HG03097 (cell line): ENCODE results near the gene SCFD2.

Experiments
- ATAC-seq: cut with Tn5 transposase; IDR thresholded peaks from one replicate; pipeline ENCODE4 v1.9.1; 2021; ENCODE audit not compliant: unreplicated experiment, low FRiP score

SCFD2 gene

DNA sequence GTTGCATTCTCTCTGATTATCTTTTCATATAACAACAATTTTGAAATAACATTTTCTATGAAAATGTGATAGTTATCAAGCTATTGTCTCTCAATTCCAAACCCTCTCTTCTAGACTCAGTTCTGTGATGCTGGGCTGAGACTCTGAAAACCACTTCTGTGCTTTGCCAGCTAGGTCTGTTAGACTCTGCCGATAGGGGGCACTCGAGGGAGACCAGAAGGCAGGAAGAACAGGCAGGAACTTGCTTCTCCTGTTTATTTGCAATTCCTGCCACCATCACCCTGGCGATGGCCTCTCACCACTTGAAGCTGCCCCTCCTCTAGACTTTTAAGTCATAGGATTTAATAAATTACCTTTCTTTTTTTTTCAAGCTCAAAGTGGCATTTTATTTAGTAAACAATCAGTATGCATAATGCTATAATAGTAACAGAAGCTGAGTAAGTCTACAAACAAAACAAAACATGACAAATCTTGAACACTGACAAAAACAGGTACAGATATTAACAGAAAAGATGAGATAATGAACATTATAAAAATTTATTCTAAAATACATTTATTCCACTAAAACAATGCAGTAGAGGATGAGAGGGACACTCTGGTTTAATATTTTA is 454.1 kb downstream of the SCFD2 start:
- ATAC-seq = no peak

DNA sequence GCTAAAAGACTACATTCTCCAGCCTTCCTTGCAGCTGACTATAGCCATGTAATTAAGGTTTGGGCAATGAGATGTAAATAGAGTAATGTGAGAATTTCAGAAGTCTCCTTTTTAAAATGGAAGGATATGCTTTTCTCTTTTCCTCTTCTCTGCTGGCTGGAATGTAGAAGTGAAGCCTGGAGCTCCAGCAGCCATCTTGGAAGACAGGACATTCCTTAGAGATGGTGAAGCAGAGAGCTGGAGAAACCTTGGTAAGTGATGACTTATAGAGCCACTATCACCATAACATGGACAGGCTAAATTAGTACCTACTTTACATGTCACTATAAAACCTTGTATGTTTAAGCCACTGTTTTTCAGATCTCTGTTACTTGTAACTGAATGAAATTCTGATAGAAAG is 455.7 kb downstream of the SCFD2 start:
- no peak for ATAC-seq

- no peak for ATAC-seq
These were observed 458.4 kb downstream of the SCFD2 start for GRCh38 chr4:52907510-52907909.

- ATAC-seq = no peak
These were observed 461.4 kb downstream of the SCFD2 start for GRCh38 chr4:52904421-52904820.

- no peak for ATAC-seq
These were observed 462.6 kb downstream of the SCFD2 start for GRCh38 chr4:52903273-52903672.

GRCh38 chr4:52894443-52894842 is 471.4 kb downstream of the SCFD2 start:
- ATAC-seq = no peak

- ATAC-seq = no peak
These were observed 473.0 kb downstream of the SCFD2 start for GRCh38 chr4:52892880-52893279.

DNA sequence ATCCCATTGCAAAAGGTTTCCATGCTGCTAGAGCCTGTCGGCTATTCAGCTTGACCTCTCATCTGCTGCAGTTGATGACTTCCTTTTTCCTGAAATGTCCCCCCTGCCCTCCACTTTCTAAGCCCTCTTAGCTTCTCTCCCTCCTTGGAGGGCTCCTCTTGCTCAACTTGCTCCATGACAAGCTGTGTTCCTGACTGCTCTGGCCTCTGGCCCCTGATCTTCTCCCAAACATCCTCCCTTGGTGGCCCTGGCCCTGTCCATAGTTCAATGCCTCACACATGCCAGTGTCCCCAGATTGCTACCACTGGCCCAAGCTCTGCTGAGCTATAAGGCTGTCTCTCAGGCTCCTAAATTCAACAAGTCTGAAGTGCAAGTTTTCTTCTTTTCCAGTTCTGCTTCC is 474.1 kb downstream of the SCFD2 start:
- ATAC-seq = no peak

DNA sequence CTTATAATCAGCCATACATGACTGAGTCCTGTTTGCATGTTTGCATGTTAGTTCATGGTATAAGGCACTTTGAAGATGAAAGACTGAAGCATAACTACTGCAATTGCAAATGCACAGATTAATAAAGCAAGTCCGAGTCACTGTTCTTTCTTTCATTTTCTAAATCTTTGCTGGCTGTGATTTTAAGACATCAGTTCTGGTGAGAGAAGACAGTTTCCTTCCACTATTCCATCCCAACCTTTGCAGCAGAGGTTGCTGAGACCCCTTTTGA is 475.4 kb downstream of the SCFD2 start:
- ATAC-seq = no peak

DNA sequence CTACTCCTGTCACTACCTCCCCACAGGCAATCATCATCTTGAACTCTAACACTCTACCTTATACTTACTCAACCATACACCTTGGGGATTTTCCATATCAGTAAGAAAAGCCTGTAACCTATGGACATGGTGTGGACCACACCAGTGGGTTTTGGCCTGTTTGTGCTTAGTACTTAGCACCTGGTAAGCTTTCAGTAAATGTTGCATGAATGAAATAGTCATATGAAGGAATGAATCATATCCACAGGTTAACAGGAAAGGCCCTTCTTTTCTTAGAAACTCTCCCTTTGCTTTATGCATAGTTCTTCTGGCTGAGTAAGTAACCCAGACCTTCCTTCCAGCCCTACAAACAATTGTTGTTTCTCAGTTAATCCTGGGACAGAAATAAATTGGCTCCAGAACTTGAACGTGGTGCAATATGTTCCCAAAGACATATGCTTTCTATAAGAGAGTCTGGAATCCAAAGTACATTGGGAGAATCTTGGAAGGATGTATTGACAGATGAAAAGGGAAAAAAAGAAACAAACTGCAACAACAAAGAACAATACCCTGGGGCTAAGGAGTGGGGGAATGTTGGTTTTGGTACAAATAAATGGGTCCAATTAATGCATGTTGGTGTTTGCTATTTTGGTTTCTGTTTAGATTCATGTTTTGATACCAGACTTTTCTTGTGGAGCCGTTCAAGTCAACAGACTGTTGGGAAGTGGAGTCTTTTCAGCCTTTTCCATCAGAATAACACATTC is 475.9 kb downstream of the SCFD2 start:
- ATAC-seq = no peak

GRCh38 chr4:52889354-52889753 is 476.5 kb downstream of the SCFD2 start:
- ATAC-seq = no peak

- no peak for ATAC-seq
These were observed 480.9 kb downstream of the SCFD2 start for GRCh38 chr4:52884994-52885393.

DNA sequence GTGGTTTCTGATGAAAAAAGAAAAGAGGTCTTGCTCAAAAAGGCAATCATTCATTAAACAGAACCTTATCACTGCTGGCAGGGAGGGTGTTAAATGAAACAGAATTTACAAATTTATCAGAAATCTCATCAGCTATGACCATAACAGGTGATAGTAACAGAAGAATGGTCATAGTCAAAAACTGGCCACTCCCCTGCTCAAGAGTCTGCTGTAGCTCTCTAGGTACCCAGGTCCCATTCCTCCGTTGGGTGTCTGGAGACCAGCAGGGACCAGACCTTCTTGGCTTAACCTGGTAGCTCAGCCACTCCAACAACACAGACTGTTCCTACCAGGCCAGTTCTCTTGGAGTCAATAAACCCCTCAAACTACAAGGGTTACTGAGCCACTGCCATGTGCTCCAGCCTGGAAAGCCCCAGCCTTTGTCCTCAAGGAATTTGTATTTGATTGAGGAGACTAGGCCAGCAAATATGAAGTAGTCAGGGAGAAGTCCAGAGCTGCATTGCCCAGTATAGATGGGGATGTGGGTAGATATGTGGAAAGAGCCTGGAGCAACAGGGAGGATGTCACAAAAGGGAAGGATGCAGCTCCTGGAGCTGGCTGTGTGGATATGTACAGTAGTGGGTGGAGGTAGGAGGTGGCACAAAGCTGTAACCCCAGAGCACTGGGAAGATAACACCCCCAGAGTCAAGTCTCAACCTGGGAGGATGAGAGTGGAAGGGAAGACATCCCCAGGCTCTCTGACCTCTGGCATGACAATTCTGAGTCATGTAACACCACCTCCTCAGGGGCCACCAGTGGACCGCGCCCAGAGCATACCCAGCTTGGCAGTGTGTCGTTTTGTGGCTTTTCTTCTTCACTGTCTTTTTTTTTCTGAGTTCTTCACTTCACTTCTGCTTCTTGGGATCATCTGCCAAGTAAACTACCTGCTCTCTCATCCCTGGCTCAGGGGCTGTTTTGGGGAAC is 481.9 kb downstream of the SCFD2 start:
- ATAC-seq = no peak

DNA sequence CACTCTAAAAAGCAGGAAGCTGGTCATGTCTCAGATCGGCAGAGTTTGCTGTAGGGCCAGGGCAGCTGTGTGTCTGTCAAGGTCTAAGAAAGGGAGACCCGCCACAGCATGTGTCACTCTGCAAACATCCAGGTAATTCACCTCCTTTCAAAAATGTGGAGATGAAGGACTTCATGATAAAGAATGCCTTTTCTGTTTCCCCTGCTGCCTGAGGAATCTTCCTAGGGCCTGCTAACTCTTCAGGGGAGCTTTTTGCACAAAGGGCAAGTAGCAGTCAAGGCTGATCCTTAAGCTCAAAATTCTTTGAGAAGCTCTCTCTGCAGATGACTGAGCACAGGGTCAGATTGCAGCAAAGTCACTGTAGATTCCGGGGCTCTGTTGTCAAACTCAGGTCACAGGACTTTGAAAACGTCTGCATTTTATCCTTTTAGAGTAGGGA is 482.7 kb downstream of the SCFD2 start:
- ATAC-seq = no peak

- no peak for ATAC-seq
These were observed 484.9 kb downstream of the SCFD2 start for GRCh38 chr4:52880994-52881393.

- ATAC-seq = no peak
These were observed 486.4 kb downstream of the SCFD2 start for GRCh38 chr4:52879471-52879870.

- no peak for ATAC-seq
These were observed 488.2 kb downstream of the SCFD2 start for GRCh38 chr4:52877694-52878093.

GRCh38 chr4:52877036-52877435 is 488.8 kb downstream of the SCFD2 start:
- ATAC-seq = no peak

DNA sequence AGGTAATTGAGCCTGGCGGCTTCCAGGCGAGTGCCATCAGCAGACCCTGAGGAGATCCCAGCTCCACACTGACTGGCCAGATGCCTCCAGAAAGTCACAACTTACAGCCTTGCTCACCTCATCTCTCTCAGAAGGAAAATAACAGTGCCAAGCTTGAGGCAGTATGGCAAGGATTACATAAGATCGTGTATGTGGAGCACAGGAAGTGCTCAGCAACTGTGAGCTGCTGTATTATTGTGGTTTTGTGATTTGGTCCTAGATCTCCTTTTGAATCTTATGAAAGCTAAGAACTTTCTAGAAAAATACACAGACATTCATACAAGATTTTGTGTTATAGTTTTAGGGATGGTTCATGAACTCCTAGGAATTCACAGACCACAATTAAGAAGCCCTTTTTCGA is 489.8 kb downstream of the SCFD2 start:
- ATAC-seq = no peak

- no peak for ATAC-seq
These were observed 490.9 kb downstream of the SCFD2 start for GRCh38 chr4:52874948-52875347.

GRCh38 chr4:52873861-52874343 is 492.0 kb downstream of the SCFD2 start:
- ATAC-seq = no peak
